IPS-20b (cell line): ENCODE results near the gene SND1.

Source experiments
- H3K27ac ChIP-seq: one replicate; pipeline ENCODE4 v1.5.1; 2013; ENCODE audit warnings: low read length
- H3K27me3 ChIP-seq: 2 replicates; pipeline ENCODE4 v1.6.1; 2013; ENCODE audit warnings: mild to moderate bottlenecking, low read length, inconsistent platforms; ENCODE audit not compliant: insufficient read depth
- H3K36me3 ChIP-seq: 2 replicates; pipeline ENCODE4 v1.6.1; 2013; ENCODE audit warnings: low read depth, mild to moderate bottlenecking, inconsistent platforms, low read length, moderate library complexity; ENCODE audit not compliant: insufficient read depth
- H3K4me1 ChIP-seq: 2 replicates; pipeline ENCODE4 v1.6.1; 2013; ENCODE audit warnings: mild to moderate bottlenecking, control low read depth, inconsistent platforms, low read length, moderate library complexity; ENCODE audit not compliant: insufficient read depth
- H3K4me3 ChIP-seq: 2 replicates; pipeline ENCODE4 v1.5.1; 2013; ENCODE audit warnings: mild to moderate bottlenecking, low read length, inconsistent platforms
- H3K9ac ChIP-seq: 2 replicates; pipeline ENCODE4 v1.6.1; 2013; ENCODE audit warnings: low read depth, mild to moderate bottlenecking, inconsistent platforms, low read length, moderate library complexity
- H3K9me3 ChIP-seq: 2 replicates; pipeline ENCODE4 v1.6.1; 2013; ENCODE audit warnings: mild to moderate bottlenecking, low read depth, low read length, inconsistent platforms; ENCODE audit not compliant: insufficient read depth

SND1 gene

GRCh38 chr7:127798023-127798422 lies 146.0 kb downstream of the SND1 start:
- H3K36me3 ChIP-seq, result no peaks in the 10 kb centered on the region

DNA sequence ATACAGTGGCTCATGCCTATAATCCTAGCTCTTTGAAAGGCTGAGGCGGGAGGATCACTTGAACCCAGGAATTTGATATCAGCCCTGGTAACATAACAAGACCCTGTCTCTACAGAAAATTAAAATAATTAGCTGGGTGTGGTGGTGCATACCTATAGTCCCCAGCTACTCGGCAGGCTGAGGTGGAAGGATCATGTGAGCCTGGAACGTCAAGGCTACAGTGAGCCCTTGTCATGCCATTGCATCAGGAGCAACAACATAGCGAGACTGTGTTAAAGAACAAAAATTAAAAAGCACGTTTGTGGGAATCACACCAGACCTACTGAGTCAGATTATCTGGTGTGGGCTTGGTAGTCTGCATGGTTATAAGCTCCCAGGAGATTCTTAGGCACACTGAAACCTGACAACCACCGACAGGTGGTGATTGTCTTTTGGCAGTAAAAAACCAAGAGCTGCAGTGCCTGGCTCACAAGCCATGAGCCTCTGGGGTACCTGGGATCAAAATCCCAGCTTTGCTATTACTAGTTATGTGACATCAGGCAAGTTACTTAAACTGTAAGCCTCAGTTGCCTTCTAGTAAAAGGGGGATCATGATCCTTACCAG lies 146.9 kb downstream of the SND1 start:
- Histone ChIP-seq H3K4me1 (peaks cover 24% of the 10 kb centered on the region), H3K36me3 (no peaks in the 10 kb centered on the region), H3K4me3 (no peak overlapping the region), H3K27ac (no peak overlapping the region), H3K9ac (no peak overlapping the region), H3K27me3 (no peaks in the 10 kb centered on the region), H3K9me3 (no peaks in the 10 kb centered on the region)

More at GRCh38 chr7:127798023-127798422, 146.0 kb downstream of the SND1 start:
- H3K4me3 ChIP-seq, result no peak overlapping the region
- no peak overlapping the region for H3K27ac ChIP-seq
- no peaks in the 10 kb centered on the region for H3K27me3 ChIP-seq
- H3K4me1 ChIP-seq, result peaks cover 24% of the 10 kb centered on the region
- no peak overlapping the region for H3K9ac ChIP-seq
- no peaks in the 10 kb centered on the region for H3K9me3 ChIP-seq

GRCh38 chr7:127799535-127800305 lies 147.7 kb downstream of the SND1 start:
- Histone ChIP-seq H3K9me3 (no peaks in the 10 kb centered on the region), H3K9ac (no peak overlapping the region), H3K27ac (no peak overlapping the region), H3K4me3 (no peak overlapping the region), H3K27me3 (no peaks in the 10 kb centered on the region), H3K36me3 (no peaks in the 10 kb centered on the region), H3K4me1 (peaks cover 24% of the 10 kb centered on the region)

DNA sequence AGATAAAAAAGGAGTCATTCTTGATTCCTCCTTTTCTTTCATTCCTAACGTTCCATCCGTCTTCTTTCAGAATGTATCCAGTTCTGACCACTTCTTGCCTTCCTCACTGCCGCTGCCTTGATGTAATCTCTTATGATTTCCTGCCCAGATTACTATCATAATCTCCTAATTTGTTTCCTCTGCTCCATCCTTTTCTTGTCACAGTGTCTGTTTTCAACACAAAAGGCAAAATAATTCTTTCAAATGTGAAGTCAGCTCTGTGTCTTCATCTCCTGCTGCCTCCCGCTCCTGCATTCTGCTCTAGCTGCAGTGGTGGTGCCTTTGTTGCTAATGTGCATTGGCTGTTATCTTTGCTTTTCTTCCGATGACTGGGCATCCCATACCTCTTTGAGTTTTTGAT lies 150.9 kb downstream of the SND1 start:
- Histone ChIP-seq H3K9ac (no peak overlapping the region), H3K9me3 (no peaks in the 10 kb centered on the region), H3K27me3 (no peaks in the 10 kb centered on the region), H3K4me1 (peaks cover 28% of the 10 kb centered on the region), H3K27ac (no peak overlapping the region), H3K4me3 (no peak overlapping the region), H3K36me3 (no peaks in the 10 kb centered on the region)

- no peaks in the 10 kb centered on the region for H3K27me3 ChIP-seq
- no peak overlapping the region for H3K27ac ChIP-seq
- H3K9ac ChIP-seq, result no peak overlapping the region
- H3K4me3 ChIP-seq, result no peak overlapping the region
- peaks cover 22% of the 10 kb centered on the region for H3K4me1 ChIP-seq
- peaks cover 4% of the 10 kb centered on the region; the same call in 1 of the 2 replicates for H3K36me3 ChIP-seq
- H3K9me3 ChIP-seq, result no peaks in the 10 kb centered on the region
These were observed 151.6 kb downstream of the SND1 start for GRCh38 chr7:127803626-127804025.

DNA sequence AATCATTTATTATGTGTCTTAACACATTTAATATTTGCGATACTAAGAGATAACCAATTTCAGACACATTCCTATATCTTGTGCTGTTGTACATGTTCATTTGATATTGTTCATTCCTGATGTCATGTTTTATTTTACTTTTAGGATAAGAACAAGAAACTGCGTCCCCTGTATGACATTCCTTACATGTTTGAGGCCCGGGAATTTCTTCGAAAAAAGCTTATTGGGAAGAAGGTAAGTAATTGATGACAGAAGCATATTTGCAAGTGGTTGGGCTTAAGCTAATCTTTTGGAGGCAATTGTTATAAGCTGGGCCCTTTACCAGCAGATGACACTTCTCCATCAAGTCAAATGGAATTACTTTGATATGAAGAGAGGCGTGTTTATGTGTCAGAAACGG lies 155.3 kb downstream of the SND1 start:
- Histone ChIP-seq H3K9ac (no peak overlapping the region), H3K36me3 (peaks cover 15% of the 10 kb centered on the region), H3K4me1 (peaks cover 29% of the 10 kb centered on the region), H3K4me3 (no peak overlapping the region), H3K27ac (no peak overlapping the region), H3K9me3 (no peaks in the 10 kb centered on the region), H3K27me3 (no peaks in the 10 kb centered on the region)

DNA sequence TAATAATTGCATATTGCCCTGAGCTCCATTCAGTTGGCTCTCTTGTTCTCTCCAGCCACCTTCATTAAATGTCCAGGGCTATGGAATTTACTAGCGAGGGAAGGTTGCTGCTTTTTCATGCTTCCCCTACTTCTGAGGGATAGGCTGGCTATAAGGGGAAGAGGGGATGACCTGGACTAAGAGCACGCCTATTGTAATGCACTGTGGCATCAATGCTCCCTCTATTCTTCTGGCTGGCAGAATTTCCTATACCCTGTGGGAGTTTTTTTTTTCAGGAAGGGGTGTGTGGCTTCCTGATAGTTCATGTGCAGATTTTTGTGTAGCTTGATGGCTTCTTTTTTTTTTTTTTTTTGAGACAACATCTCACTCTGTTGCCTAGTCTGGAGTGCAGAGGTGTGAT lies 155.8 kb downstream of the SND1 start:
- Histone ChIP-seq H3K4me1 (peaks cover 34% of the 10 kb centered on the region), H3K27me3 (no peaks in the 10 kb centered on the region), H3K9ac (no peak overlapping the region), H3K4me3 (no peak overlapping the region), H3K9me3 (no peaks in the 10 kb centered on the region), H3K36me3 (peaks cover 15% of the 10 kb centered on the region), H3K27ac (no peak overlapping the region)

GRCh38 chr7:127809261-127809702 lies 157.3 kb downstream of the SND1 start:
- H3K36me3 ChIP-seq, result peaks cover 15% of the 10 kb centered on the region
- H3K4me3 ChIP-seq, result no peak overlapping the region
- no peak overlapping the region for H3K9ac ChIP-seq
- no peak overlapping the region for H3K27ac ChIP-seq
- H3K27me3 ChIP-seq, result no peaks in the 10 kb centered on the region
- peaks cover 41% of the 10 kb centered on the region for H3K4me1 ChIP-seq
- H3K9me3 ChIP-seq, result no peaks in the 10 kb centered on the region

DNA sequence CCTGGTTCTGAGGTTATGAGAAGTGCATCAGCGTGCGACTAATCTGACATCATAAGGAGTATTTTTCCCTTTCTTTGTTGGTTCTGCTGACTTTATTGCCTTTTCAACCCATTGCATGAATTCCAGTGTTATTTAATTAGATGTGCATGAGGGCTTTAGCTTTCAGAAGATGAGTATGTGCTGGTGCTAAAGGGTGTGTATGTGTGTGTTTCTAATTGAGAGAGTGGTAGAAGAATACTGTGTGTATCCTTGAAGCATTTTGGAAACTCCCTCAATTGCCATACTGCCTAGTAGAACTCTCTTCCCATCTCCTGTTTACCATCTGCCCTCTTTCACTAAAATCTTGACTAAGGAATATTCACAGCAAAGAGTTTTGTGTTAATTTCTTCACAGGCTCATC lies 158.1 kb downstream of the SND1 start:
- H3K27ac ChIP-seq, result no peak overlapping the region
- peaks cover 15% of the 10 kb centered on the region for H3K36me3 ChIP-seq
- peaks cover 45% of the 10 kb centered on the region for H3K4me1 ChIP-seq
- no peak overlapping the region for H3K4me3 ChIP-seq
- no peaks in the 10 kb centered on the region for H3K9me3 ChIP-seq
- H3K27me3 ChIP-seq, result no peaks in the 10 kb centered on the region
- no peak overlapping the region for H3K9ac ChIP-seq

- no peak overlapping the region for H3K27ac ChIP-seq
- no peaks in the 10 kb centered on the region for H3K9me3 ChIP-seq
- H3K27me3 ChIP-seq, result no peaks in the 10 kb centered on the region
- H3K36me3 ChIP-seq, result peaks cover 15% of the 10 kb centered on the region
- H3K4me1 ChIP-seq, result peaks cover 50% of the 10 kb centered on the region
- H3K9ac ChIP-seq, result no peak overlapping the region
- no peak overlapping the region for H3K4me3 ChIP-seq
These were observed 159.0 kb downstream of the SND1 start for GRCh38 chr7:127810696-127811660.

- H3K27ac ChIP-seq, result no peak overlapping the region
- no peak overlapping the region for H3K9ac ChIP-seq
- peaks cover 48% of the 10 kb centered on the region for H3K4me1 ChIP-seq
- no peaks in the 10 kb centered on the region for H3K27me3 ChIP-seq
- H3K36me3 ChIP-seq, result peaks cover 15% of the 10 kb centered on the region
- no peak overlapping the region for H3K4me3 ChIP-seq
- H3K9me3 ChIP-seq, result no peaks in the 10 kb centered on the region
These were observed 160.5 kb downstream of the SND1 start for GRCh38 chr7:127812540-127812939.
